Measurements from ENCODE around the gene HOXD3.

Gene HOXD3

DNA sequence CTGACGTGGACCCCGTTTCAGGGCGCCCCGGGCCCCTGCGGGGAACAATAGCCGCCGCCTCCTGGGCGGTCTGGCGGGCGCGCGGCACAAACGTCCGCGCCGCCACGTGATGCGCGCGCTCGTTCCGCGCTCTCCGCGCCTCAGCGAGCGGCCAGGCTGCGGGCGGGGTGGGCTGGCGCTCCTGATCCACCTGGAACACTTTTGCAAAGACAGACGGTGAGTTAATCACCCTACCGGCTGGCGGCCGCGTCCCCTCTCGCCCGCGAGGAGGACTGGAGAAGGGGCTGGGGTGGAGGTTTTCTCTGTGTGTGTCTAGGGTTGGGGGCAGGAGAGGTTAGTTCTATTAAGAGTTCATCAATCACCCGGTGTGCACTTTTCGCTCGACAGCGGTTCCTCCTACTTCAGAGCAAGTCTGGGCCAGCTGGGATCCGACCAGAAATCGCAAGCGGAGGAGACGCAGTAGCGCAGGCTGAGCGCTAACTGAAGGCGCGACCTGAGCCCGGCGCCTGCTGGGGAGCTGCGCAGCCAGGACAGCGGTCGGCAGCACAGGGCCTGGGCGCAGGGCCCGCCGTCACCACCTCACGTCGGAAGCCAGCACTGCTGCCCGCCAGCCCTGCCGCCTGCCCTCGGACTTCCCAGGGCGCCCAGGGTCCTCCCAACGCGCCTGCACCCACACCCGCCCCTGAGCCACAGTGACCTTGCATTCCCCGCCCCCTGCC, 21.1 kb downstream of the HOXD3 start:
- no peak for DNase-seq

DNA sequence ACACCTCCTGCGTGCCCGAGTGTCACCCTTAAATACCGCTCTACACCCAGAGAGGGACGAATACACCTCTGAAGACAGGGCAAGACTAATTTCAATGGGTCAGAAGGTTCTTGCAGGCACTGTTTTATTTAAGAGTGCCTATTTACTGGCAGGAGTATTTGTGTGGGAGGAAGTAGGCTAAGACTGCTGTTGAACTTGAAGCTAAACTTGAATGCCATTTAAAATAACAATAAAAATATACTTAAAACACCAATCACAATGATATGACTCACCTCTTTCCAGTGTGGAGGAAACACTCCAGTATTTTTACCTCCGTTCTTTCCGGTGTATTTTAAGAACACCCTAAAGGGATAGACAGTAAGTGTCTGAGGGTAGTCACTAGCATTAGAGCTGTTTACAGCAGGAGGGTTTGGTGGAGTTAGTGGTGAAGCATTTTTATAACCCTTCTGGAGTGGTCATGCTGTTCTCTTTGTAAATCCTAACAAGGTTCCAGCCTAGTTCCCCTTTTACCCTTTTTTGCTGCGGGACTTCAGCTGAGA, 21.7 kb downstream of the HOXD3 start:
- DNase-seq, result no peak

DNA sequence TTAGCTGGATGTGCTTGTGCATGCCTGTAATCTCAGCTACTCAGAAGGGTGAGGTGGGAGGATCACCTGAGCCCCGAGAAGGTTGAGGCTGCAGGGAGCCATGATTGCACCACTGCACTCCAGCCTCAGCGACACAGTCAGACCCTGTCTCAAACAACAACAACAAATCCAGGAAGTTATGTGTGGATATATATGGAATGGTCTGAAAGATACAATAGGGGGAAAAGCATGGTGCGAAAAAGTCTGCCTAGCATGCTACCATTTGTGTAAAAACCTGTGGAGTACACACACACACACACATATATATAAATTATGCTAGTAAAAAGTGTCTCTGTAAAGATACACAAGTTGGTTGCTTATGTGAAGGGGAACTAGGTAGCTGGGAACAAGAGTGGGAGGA, 24.4 kb downstream of the HOXD3 start:
- DNase-seq, result no peak

DNA sequence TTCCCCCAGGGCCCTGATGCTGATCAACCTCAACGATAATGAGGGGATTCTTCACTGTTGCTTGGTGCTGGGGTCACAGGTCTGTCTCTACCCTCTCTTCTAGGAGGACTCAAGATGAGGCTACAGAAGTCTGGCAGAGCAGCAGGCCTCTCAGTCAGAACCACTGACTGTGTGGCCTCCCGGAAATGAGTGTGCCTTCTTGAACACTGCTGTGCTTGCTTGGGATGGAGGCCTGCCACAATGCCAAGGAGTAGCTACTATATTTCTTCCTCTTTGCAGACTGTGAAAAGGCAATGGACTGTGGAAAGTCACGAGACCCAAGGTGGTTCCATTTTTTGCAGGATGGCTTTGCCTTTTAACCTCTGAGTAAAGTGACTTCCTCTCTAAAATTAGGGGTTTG, 25.6 kb downstream of the HOXD3 start:
- DNase-seq, result no peak

DNA sequence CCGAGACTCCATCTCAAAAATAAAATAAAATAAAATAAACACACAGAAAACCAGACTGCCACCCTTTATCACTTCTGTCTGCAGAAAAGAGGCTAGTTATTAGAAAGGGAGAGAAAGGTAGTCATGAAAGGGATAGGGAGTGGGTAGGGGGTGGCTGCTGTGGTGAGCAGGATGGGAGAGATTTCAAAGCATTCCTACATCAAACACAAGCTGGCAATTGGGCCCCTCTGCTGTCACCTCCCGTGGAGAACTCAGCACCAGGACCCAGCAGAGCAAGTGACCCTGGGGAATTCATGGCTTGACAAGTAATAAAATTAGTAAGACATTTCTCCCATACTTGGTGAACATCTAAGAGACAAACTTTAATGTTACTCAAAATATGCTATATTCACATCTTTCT, 27.6 kb downstream of the HOXD3 start:
- DNase-seq, result no peak

DNA sequence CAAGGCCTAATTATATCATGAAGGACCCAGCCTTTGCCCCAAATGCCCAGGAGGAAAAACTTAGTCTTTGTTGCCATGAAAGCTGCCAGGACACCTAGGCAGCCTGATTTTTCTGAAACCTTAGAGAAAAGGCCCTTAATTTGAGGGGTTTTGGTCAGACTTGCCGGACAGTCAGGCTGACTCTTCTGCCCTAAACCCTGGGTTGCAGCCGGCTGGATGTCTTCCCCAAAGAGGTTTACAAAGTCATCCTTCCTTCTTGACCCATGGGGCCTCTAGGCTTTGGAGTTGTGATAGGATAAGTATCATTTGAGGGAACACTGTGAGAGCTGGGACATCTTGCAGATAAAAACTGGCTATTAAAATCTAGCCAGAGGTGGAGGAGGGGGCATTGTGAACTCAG, 28.9 kb downstream of the HOXD3 start:
- DNase-seq, result no peak

DNA sequence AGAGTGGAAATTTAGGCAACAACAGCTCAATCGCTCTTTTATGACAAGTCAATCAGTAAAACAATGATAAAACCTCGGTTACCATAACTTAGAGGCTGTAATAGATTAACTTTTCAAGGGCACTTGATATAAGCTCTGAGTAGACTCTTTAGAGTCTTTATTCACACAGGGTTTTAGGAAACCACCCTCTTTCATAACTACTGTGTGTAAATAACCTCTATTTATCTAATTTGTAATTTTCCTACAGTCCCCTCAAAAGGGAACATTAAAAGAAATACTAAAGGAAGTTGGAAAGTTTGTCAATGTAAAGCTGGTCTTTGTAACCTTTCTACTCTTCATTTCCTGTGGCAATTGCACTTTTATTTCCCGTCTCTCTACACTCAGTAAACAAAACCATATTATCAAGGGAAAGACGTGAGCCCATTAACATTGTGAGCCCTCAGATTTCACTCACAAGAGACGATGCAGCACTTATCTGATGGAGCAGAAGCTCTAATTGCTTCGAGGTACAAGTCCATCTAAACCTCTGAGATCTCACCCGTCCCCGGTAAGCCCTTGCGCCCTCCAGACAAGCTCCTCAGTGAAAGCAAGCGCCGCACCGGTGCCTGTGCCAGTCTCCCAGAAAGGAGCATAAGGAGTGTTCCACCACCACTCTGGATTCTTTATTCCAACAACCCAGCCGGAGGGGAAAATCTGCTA, 30.2 kb downstream of the HOXD3 start:
- no peak for DNase-seq

DNA sequence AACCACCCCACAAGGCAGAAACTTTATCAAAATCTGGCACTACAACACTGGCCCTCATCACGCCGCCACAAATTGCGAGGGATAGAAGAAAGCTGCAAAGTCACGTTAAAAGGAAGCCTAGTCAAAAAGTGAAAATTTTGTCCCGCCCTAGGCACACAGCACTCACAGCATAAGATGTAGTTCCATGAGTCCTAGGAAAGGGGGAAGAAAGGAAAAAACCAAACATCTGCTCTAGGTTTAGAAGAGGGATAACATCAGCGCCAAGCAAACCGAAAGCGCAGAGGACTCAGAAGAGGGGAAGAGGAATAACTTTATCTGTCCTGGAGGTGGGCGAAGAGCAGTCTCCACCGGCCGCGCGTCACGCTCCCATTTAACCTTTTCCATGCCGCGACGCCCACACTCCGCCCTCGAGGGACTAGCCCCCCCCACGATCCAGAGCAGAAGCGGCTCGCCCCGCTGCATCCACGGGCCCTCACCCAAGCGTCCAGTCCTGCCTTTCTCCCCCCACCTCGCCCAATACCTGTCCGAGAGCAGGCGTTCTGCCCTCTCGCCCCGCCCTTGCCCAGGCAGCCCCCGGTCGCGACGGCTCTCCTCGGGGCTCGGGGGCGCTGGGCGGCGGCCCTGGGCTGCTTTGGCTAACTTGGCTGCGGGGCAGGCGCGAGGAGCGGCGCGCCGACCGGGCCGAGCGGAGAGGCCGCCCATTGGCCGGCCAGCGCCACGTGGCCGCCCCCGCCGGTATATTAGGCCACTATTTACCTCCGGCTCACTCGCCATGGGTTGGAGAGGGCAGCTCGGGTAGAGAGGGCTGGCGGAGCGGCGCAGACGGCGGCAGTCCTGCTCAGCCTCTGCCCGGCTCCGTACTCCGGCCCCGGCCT, 31.0 kb downstream of the HOXD3 start, which contains the start of gene HOXD1:
HOXD1 (plus strand) TSS at position 770 of the 875 bp plus-strand sequence. CDS start 134 bp downstream, outside the sequence.
- DNase-seq, result no peak

DNA sequence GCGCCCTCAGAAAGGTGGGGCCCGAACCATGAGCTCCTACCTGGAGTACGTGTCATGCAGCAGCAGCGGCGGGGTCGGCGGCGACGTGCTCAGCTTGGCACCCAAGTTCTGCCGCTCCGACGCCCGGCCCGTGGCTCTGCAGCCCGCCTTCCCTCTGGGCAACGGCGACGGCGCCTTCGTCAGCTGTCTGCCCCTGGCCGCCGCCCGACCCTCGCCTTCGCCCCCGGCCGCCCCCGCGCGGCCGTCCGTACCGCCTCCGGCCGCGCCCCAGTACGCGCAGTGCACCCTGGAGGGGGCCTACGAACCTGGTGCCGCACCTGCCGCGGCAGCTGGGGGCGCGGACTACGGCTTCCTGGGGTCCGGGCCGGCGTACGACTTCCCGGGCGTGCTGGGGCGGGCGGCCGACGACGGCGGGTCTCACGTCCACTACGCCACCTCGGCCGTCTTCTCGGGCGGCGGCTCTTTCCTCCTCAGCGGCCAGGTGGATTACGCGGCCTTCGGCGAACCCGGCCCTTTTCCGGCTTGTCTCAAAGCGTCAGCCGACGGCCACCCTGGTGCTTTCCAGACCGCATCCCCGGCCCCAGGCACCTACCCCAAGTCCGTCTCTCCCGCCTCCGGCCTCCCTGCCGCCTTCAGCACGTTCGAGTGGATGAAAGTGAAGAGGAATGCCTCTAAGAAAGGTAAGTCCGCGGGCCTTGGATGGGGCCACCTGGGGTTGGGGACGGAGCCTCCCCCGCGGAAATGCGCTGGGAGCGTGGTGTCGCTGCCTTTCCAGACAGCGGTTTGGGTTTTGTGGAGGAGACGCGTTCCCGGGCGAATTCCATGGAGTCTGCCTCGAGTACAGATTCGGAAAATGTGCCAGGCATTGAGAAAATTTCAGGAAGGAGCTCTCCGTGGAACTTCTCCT, 31.9 kb downstream of the HOXD3 start:
- DNase-seq, result no peak

DNA sequence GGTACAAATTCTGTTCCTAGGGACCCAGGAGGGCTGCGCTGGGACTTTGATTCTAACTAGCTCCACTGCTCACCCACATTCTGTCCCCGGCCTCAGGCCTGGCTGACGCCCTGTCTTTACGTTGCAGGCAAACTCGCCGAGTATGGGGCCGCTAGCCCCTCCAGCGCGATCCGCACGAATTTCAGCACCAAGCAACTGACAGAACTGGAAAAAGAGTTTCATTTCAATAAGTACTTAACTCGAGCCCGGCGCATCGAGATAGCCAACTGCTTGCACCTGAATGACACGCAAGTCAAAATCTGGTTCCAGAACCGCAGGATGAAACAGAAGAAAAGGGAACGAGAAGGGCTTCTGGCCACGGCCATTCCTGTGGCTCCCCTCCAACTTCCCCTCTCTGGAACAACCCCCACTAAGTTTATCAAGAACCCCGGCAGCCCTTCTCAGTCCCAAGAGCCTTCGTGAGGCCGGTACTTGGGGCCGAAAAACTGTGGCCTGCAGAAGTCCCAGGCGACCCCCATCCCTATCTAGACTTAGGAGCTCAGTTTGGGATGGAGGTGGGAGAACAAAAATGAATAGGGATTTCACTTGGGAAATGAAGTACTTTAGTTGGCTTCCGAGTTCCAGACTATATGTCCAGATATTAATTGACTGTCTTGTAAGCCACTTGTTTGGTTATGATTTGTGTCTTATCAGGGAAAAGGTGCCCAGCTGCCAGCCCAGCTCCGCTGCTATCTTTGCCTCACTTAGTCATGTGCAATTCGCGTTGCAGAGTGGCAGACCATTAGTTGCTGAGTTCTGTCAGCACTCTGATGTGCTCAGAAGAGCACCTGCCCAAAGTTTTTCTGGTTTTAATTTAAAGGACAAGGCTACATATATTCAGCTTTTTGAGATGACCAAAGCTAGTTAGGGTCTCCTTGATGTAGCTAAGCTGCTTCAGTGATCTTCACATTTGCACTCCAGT, 32.9 kb downstream of the HOXD3 start:
- DNase-seq, result no peak

DNA sequence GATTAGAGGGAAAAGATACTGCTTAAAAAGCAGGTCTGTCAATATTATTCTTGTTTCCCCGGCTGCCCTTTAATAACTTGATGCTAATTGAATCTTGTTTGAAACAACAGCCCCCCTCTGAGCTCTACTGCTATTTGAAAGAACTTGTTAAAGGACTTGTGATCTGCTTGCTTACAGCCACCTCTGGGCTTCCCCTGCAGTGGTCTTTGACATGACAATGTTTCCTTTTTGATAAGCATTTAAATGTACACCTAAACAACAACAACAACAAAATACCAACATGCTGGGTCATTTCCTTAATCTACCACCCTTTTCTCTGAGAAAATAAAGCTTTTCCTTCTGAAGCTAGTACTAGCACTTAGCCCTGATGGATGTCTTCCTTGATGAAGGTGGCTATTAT, 35.2 kb downstream of the HOXD3 start:
- no peak for DNase-seq

DNA sequence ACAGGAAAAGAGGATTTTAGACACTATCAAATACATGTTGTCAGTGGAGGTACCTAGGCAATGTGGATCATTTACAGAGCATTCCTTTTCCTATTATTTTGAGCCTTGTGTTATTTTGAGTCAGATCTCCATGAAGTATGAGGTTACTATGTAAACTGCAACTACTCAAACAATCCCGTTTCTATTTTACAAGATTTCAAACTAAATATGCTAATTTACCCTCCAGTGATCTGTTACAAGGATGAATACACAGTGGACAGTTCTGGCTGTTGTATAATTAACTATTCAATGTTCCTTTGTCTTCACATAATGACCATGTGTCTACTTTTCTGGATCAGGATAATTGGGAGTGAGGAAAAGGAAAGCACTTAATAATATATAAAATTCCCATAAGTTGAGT, 35.9 kb downstream of the HOXD3 start:
- no peak for DNase-seq

DNA sequence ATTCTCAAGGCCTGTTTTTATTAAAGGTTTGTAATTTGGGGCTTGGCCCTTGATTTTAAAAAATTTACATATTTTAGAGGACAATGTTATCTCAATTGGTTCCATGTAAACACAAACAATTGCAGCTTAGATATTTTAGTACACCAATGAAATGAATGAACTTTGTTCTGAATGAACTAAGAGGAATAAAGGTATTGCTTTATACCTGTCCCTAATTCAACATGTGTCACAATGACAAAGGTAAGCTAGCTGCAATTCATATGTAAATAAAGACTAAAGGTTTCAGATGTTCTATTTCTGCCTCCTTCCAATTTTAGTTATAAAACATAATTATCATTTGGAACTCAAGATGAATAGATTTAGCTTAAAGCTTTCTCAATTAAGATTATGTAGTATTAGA, 42.8 kb downstream of the HOXD3 start:
- DNase-seq, result no peak

DNA sequence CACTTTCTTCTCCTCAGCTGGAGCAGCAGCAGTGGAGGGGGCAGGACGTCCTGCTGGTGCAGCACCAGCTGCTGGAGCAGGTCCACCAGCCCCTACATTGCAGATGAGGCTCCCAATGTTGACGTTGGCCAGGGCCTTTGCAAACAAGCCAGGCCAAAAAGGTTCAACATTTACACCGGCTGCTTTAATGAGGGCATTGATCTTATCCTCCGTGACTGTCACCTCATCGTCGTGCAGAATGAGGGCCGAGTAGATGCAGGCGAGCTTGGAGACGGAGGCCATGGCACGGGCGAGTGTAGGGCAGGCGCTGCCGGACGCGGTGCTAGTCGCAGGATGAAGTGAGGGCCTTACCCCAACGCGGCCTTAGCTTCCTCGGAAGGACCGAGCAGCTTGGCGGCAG, 43.9 kb downstream of the HOXD3 start:
- no peak for DNase-seq

DNA sequence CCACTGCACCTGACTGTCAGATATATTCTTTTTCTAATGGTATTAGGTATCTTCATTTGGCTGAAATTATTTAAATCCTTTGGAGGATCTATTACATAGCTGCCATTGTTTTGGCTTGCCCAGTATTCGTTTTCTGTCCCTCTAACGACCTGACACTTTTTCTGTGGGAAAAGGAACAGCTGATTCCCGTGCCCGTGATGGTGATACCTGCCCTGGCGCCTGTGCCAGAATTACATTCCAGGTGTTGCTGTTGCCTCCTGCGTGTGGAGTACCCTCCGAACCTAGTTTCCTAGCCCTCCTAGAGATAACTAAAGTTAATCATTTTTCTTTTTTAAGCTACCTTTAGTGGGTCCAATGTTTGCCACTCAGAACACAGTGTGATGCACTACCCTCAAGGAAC, 45.4 kb downstream of the HOXD3 start:
- DNase-seq, result no peak

DNA sequence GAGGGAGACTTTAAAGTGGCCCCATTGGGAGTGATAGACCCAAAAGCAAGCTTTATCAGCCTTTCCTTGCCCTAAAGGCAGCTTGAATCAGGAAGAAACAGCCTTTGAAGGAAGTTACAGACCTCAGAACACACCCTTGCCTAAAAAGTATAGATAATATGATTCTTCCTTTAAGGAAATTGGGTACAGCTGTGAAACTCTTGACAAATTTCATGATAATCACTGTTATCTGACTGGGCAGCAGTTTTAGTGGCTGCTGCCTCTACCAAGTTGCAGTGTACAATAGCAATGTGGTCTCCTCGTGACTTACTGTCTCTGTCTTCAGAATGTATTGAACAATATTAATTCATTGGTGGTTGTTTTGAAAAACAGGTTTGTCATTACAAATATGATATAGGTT, 48.0 kb downstream of the HOXD3 start:
- DNase-seq, result no peak

DNA sequence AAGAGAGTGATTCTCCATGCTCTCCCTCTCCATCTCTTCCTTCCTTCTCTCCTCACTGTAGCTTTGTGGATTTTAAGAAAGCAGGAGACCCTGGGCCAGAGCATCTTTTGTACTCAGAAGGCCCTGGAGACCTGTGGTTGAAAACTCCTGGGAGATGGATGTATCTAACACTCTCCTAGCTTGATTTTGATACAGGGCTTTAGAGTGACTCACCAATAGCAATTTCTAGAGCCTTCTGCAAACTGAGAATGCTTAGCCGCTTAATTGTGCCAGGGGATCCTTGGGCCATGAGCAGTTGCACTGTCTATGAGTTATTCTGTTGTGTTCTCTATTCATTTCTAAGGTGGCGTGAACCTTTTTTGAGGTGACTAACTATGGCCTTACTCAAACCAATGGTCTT, 49.0 kb downstream of the HOXD3 start:
- no peak for DNase-seq

DNA sequence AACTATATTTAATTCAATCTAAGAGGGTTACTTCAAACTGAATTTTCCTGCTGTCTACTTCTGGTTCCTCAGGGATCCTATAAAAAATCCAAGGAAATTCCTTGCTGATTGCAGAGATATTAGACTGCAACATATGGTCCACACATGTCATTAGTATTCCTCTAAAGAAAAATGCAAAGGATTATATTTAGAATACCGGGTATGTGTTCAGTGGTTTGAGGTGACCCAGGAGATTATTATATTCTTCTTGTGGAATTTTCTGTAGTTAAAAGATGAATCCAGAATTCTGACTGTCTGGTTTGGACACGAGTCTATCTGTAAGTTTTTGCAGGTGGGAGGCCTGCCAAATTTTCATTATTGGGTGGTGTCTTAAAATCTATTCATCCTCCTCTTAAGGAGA, 49.6 kb downstream of the HOXD3 start:
- DNase-seq, result no peak

DNA sequence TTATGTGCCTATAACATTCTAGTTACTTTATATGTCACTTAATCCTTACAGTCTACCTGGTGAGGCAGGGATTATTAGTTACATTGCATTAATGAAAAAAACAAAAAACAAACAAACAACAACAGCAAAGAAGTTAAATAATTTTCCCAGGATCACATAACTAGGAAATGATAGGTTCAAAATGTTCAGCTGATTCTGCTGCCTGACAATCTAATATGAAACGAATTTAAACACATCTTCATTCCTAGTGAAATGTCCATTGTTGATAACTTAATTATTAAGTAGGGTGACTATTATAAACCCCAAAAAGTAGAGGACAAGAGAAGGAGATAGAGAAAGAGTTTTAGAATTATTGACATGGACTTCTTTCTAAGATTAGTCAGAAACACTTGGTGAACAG, 54.0 kb downstream of the HOXD3 start:
- no peak for DNase-seq

DNA sequence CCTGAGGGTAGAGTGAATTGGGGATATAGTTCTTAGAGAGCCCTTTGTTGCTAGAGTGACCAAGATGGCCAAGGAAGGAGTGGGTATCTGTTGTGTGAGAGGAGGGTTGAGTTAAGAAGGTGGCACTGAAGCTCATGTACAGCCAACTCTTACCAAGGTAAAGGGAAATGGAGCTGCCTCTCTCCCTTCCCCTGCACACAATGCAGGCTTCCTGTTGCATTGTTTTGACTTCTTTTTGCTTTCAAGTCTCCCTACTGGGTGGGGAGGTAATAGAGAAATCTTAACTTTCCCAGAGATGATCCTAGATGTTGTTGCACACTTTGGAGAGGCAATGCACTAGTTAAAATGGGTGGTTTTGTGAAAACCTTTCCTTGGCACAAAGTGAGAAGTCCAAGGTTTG, 55.2 kb downstream of the HOXD3 start:
- DNase-seq, result no peak

DNA sequence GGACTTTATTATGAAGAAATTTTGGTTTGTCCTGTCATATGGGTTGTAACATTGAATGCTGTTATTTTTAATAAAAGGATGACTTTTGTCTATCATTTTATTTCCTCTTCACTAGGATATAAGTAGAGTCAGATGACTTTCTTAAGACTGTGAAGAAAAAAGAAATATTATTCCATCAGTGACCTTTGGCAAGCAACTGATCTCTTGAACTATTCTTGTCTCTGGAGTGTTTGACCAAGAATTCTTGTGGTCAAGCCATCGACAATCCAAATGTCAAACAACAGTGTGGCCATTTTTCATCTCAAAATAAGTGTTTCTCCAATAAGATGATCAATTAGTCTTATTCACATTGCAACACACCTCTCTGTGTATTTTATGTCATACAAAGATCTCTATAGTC, 56.3 kb downstream of the HOXD3 start:
- DNase-seq, result no peak
